GM18870 (cell line): ENCODE measurements around the gene GRIN2C.

Source experiments
- ATAC-seq: cut with Tn5 transposase; IDR thresholded peaks from one replicate; pipeline ENCODE4 v1.9.1; 2021; ENCODE audit warnings: moderate library complexity; ENCODE audit not compliant: unreplicated experiment

Gene GRIN2C

DNA sequence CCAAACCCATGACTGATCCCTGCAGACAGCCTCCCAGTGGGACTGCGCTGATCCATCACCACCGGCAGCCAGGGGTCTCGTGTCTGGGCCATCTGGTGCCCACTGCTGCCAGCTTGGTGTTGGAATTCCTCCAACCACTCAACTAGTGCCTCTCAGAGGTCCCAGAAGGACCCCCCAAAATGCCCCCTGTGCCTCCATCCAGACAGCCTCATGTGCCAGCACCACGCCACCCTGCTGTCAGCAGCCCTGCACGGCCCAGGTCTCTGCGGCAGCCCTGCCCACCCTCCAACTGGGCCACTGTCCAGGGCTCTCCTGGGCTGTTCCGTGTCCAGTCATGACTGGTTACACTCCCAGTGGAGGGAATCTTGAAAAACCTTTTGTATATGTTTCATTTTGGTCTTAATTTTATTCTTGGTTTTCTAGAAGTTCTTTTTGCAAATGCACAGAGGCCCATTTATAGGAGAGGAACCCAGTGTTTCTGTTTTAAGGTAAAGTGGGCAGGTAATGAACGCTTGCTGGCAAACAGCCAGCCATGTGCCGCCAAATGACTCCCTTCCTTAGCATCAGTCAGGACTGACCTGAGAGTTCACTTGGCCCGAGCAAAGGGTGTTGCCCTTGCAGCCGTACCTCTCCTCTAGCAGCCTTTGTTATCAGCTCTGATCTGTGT lies 34.6 kb downstream of the GRIN2C start:
- no peak for ATAC-seq

DNA sequence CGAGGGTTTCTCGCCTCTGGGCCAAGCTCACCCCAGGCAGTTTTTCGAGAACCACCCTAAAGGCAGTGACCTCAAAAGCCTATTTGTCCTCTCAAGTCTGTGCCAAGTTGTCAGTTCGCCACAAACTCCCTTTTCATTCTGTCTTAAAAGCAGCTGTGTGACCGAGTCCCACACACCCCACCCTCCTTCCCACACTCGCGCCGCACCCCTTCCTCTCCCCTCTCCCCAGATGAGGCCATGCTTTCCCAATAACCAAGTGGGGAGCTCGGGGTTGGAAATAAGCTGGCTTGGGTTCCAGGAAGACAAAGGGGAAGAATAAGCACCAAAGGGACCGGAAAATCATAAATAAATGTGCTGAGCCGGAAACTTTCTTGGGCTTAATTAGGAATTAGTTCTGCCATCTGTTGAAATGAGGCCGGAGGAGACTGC lies 36.7 kb downstream of the GRIN2C start:
- ATAC-seq: no peak

DNA sequence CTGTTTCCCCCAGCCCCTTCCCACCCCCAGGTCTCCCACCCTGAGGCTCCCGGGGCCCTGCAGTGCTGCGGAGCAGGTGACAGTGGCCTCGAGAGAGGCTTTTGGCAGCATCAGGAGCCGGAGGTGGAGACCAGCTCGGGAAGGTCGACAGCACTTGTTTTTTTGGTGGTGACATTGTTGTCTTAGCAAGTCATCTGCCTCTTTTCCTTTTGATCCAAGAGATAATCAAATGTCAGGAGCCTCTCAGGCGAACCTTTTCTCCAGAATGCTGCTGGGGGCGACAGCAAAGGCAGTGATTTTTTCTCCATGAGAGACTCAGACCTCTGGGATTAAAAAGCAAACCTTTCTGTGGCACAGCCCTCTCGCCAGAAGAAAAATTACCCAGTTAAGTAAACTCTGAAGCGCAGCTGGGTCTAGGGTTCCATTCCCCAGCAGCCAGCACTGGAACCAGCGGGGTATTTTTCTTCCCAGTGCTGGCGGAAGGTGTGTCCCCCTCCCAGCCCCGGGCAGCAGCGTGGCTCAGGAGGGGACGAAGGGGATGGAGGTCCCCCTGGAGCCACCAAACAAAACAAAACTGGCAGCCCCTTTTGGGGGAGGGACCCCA lies 37.2 kb downstream of the GRIN2C start:
- ATAC-seq: no peak

DNA sequence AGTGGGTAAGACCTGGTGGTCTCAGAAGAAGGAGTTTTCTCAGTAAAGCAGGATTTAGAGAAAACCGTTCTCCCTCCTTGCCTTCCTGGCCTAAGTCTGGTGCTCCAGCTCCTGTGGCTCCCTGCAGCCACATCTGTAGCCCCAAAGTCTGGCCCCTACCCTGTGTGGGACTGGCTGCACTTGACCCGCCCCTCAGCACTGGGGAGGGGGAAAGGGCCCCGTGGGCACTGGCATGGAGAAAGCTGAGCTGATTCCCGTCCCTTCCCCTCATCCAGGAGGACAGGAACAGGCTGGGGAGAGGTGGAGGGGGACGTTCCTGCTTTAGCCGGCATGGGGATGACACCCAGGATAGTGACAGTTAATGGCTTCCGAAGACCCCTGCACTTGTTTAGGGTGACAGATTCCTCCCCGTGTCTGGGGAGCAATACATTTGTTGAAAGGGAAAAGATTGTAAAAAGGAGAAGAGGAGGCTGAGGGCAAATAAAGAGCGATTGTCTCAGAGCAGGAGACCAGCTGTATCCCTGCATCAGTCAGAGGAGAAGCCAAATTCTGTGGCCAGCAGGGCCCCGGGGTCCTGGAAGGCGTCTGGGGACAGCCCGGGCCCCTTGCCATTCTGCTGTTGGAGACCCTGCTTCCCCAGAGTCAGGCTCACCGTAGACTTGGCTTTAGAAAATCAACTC lies 37.9 kb downstream of the GRIN2C start:
- ATAC-seq: no peak

DNA sequence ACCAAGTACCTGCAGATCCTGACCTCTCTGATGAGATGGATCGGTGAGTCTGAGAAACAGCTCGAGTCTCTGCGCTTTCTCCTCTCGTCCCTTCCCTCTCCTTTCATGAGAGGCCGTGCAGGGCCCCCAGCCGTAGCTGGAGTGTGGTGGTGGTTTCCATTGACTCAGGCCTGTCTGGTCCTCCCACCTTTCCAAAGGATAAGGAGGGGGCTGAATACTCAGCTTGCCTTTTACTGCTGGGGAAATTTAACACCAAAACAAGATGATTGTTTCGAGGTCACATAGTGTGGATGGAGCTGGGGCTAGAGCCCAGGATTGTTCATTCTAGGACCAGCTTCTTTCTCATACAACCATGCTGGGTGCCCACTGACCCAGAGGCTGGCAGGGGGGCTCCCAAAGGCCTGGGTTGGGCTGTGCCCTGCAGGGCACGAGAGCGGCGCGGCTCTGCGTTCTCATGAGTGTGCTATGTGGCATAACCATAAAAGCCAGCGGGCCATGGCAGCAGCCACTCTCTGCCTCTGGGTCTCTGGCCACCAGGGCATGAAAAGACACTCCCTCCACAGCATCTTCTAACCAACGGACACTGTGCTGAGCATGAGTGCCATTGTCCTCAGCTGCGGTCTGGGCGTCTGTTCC lies 39.8 kb downstream of the GRIN2C start:
- ATAC-seq: no peak

DNA sequence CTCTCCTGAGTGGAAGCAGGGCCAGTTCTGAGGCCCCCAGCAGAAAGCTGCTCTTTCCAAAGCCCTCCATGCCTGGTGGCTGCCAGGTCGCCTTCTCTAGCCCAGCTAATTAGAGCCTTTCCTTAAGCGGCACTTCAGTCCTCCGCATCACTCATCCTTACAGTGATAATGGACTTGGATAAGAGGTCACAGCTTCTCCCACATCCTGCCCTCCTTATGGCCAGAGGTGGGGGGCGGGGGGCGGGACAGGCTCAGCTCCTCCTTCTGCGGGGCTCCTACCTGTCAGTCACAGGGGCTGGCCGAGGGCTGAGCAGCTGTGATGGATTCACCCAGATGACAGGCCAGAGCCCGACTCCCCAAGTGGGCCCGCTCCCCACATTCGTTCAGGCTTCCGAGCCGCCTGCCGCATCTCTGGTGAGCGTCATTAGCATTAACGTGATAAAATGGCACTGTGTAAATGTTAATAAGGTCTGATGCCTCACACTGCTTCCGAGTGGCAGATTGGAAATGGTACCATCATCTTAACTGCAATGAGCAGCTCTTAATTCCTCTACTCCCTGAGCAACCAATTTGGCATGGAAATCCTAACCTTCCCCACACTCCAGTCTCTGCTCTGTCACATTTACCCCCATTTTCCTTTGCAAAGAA lies 41.3 kb downstream of the GRIN2C start:
- ATAC-seq: no peak

DNA sequence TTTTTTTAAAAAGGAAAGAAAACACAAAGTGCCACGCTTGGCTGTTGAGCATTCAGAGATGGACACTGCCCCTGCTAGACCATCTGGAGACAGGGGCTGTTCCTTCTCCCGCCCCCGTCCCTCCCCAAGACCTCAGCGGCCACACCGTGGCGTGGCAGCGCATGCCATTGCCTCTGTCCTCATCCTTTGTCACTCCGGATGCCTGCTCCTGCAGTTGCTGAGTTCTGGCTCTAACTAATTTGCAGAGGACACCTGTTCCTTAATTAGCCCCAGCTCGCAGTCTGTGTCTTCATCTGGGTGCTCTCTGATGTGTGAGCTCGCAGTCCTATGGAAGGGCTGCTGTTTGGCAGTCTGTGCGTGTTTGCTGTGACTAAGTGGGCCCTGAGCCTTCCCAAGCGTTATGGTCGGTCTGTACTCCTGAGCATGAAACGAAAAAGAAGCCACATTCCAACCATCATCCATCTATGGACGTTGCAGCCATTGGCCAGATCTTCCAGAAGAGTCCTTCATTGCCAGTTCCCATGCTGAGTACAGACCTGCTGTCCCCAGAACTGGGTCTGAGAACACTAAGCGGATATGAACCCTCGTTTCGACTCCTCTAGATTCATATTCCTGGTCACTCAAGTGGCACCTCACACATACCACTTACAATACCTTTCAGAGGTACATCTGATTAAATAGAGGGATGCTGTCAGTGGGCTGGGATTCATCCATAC lies 42.6 kb downstream of the GRIN2C start:
- ATAC-seq: no peak

DNA sequence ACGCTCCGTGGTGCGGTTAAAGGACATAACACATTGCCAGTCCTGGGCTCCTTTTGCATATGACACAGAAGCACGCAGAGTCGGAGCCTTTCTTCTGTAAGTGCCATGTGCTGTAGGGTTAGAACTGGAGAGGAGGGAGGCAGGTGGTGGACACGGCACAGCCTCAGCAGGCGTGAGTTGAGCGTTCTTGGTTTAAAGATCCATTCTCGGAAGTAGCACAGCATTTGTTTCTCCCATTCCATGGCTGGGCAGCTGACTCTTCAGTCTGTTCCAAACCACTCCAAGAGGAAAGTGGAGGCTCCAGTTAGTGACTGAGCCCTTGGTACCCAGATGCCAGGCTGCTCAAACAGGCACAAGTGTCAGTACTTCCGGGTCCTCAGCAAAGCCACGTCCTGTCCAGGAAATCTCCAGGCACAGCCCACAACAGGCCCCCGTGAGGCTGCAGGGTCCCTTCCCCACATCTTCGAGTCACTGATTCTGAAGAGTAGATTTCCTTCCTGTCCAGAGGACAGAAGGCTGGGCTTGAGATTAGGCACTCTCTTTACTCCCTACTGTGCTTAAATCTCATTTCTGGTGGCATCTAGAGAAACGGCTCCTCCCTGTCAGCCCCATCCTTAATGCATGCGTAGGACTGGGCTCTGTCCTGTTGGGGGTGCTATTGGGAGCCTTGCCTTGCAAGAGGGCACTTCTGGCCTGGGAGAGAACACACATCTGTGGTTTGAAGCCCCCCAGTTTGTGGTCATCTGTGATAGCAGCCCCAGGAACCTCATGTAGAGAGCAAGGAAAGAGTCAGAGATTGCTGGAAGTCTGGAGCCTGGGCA lies 43.9 kb downstream of the GRIN2C start:
- no peak for ATAC-seq

DNA sequence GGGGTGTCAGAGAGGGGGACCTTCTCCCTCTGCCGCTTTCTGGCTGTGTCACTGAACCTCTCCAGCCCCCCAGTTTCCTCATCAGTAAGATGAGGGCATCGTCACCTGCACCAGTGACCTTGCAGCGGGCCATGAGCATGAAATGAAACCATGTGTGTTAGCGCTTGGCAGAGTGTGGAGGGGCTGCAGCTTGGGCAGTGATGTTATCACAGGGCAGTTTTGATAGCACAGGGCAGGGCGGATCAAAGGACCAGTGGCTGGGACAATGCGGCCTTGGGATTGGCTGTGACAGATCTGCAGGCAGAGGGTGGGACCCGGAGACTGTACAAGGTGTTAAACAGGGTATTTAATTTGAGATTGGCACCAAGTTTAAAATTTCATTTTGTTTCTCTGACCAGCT lies 44.6 kb downstream of the GRIN2C start:
- no peak for ATAC-seq

DNA sequence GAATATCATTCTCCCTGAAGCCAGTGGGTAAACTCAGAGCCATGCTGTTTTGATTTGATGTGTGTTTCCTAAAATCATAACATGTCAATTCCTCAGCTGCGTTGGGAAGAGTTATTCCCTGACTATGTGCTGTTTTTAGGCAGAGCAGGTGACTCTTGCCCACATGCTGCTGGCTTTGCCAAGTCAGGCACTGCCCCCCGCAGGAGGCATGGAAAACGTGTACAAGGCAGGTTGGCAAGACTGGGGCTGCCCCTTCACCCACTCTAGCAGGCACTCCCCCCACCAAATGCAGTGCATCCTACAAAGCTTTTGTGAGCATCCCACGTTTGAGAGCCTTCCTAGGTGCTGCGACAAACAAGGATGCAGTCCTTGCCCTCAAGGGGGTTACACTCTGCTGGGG lies 45.2 kb downstream of the GRIN2C start:
- no peak for ATAC-seq

DNA sequence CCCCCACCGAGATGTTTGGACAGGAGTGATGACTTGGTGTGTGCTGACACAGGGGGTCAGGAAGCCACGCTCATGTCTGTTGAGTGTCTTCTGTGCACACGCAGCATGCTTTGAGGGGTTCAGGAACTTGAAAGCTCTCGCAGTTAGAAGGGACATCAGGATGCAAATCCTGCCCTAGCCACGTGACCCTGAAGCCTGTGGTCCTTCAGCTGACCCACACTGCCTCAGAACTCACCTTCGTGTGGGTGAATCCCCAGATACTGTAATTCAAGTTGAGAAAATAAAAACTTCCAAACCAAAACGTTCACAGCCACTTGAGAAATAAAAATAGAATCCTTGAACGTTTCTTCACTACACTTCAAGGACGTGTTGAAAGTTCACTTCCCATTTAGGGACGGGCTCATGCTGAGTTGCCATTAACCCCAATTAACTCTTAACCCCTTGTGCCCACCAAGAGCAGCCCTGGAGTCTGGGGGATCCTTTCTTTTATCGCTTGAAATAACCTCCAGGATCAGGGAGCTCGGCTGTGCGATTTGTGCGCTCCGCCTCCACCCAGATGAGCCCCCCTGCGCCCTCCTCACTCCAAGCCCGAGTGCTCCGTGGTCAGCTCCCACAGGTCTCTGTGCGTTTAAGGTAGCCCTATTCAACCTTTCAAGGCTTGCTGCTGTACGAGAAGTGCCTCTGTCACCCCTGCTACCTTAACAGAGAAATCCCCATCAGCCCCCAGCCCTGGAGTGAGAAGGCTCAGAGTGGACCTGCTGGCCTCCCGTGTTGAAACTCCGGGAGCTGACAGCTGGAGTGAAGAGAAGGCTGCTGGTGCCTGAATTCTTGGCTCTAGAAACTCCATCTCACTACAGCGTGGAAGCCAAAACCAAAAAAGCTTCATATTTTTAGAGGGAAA lies 47.3 kb downstream of the GRIN2C start:
- ATAC-seq: no peak

DNA sequence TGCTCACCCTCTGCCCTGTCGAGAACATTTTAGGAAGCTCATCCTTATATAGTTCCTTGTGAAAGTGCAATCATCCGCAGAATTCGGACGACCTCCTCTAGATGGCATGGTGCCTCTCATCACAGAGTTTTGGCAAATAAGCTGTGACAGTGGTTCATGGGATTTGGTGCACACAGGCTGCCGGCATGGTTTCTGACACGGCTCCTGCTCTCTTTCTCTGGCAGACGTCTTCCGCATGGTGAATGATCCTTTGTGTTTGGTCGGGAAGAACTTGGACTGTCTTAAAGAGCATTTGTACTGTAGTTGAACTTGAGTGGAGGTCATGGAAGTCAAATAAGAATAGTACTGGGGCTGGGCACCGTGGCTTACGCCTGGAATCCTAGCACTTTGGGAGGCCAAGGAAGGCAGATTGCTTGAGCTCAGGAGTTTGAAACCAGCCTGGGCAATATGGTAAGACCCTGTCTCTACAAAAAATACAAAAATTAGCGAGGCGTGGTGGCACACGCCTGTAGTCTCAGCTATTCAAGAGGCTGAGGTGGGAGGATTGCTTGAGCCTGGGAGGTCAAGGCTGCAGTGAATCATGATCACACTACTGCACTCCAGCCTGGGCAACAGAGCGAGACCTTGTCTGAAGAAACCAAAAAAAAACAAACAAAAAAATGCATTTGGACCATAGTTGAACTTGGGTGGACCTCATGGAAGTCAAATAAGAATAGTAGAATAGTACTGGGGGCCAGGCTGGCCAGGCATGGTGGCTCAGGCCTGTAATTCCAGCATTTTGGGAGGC lies 48.8 kb downstream of the GRIN2C start:
- ATAC-seq: no peak

DNA sequence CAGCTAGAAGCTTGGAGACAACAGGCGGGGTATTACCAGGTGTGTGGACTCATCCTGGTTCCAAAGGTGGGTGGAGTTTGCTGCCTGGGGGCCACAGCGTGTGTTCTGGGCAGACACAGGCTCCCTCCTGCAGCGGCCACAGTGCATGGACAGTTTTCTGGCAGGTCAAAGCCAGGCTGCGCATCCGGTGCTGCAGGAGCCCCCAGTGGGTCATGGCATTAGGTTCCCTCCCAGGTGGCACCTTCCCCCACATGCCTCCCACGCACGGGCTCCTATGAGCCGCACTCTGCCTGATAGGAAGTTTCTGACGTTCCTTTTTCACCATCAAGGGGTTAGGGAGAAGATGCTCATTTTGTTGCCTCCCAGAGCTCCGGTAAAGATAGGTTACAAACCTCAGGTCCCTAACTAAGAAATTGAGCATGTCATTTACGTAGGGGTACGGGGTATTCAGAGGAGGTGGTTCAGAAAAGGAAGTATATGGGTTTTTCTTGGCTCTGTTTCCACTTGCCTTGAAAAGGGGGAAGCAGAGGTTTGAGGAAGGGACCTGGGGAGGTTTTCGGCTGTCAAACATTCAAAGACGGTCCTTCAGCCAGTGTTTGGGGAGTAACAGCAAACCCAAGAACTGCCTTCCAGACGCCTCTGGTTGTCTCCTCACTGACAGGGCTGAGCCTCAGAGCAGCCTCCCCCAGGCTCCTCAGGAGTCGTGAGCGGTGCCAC lies 50.8 kb downstream of the GRIN2C start:
- ATAC-seq: no peak

DNA sequence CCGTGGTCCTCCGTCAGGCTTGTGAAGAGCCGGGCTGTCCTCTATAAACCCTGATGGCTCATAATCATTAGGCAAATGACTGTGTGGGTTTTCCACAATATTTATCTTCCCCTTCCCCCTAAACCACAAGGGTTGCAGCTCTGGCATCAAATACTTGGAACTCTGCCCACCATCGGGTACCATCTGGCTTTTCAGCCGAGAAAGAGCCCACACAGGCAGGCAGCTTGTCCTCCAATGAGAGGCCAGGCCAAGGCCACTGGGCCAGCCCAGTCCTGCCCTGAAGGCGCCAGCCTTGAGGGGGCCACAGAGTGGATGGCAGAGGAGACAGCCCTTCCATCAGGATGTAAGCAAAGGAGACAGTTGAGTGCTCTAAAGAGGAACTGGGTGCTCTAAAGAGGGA lies 51.8 kb downstream of the GRIN2C start:
- no peak for ATAC-seq

DNA sequence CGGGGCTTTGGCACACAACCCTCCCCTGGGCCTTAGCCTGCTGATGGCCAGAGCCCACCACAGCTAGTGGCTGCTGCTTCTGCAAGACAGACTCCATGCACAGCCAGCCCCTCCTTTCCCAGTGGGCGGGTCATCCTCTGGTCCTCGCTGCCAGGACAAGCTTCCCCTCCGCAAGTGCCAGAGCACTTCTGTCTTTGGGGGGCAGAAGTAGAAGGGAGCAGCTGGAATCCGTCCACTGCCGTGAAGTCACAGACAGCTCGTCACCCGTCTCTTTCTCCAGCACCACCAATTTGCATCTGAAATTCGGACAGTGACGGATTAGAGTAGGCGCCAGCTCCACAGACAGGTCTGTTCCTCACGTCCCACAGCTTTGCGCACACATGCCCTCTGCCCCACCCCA lies 52.2 kb downstream of the GRIN2C start:
- ATAC-seq: no peak

DNA sequence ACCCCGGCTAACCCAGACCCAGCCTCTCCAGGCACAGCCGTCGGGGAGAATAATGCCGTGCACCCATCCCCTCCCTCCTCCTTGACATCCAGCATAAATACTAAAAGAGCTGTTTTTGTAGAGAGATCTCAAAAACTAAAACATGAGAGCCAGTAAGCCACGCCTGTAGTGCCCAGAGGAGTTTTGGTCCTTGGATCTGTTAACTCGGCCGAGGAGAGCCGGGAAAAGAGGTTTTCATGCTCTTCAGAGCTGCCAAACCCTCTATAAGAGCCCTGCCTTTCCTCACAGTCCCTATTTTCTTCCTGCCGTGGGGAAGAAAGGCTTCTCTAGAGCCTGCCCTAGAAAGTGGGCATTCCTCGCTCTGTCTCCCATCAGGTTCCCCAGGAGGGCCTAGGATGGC lies 53.4 kb downstream of the GRIN2C start:
- no peak for ATAC-seq

DNA sequence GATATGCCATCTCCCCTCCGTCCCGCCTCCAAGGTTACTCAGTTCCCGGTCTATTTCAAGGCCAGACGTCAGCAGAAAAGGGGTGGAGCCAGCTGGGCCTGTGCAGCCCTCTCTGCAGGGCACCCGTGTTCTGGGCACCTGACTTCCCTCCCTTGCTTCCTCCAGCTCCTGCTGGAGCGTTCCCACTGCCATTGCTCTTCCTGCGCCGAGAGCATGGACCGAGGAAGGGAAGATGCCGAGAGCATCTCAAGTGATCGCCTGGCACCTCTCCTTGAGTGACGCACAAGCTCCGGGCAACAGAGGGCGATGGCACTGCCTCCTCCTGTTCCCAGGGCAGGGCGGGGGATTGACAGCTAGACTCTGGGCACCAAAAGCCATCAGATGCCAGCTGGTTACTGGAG lies 54.1 kb downstream of the GRIN2C start:
- ATAC-seq: no peak

DNA sequence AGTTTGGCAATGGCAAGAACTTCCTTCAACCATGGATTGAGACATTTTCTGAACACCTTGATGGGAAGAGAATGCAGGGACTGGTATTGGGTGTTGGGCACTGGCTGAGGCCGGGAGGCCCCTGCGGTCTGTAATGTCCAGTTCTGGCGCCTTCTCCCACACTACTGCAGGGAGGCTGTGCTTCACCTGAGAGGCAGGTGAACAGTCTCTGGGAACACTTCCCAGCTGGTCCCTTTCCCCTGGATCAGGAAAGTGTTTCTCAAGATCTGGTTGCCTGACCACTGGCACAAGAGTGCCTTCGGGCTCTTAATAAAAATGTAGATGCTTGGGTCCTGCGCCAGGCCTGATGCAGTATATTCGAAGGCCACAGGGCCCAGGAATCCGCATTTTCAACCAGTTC lies 55.0 kb downstream of the GRIN2C start:
- no peak for ATAC-seq
